HG03045 (cell line): ENCODE results near the gene ZBED4.

Experiments
- ATAC-seq: cut with Tn5 transposase; IDR thresholded peaks from one replicate; pipeline ENCODE4 v1.9.1; 2021; ENCODE audit warnings: mild to moderate bottlenecking, moderate library complexity; ENCODE audit not compliant: unreplicated experiment

ZBED4 gene

DNA sequence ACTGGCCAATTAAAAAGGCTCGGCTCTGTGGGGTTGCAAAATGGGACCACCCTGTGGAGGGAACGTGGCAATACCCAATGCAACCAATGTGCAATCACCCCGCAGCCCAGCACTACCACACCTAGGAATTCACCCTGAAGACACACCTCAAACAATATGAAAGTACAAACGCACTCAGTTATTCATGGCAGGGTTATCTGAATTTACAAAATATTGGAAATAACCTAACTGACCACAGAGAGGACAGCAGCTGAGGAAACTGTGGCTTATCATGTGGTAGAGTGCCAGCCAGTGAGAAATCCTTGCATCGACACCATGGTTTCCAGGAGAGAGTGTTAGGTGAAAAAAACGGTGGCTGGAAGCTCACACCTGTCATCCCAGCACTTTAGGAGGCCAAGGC, 45.9 kb downstream of the ZBED4 start:
- no peak for ATAC-seq

DNA sequence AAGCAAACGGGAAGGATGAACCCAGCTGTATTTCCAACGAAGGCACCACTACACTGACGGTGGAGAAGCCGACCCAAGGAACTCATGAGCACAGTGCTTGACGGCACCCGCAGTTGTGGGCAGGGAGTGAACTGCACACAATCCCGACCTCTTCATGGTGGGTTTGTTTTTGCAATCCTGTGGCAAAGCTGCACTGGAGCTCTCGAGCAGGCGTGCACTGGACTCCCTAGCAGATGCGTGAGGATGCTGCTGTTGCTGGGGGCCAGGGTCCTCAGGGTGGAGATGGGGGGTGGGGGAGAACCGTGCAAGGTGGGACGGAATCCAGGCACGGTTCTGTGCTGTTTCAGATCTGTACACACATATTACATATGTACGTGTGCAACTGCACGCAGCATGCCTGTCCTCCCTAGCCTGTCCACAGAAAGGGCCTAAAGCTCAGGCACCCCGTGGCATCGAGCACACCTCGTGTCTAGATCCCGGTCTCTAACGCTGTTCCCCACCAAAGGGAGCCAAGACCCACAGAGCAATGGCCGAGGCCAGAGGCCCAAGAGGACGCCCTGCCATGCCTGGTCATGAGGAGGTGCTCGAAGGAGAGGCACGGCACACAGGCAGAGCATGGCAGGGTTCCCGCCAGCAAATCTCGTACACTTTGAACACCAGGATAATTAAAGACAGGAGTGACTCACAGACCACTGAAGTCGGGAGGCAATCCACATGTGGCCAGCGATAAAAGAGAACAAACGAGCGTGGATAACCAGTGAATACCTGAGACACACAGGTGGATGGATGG, 47.0 kb downstream of the ZBED4 start:
- ATAC-seq = no peak

DNA sequence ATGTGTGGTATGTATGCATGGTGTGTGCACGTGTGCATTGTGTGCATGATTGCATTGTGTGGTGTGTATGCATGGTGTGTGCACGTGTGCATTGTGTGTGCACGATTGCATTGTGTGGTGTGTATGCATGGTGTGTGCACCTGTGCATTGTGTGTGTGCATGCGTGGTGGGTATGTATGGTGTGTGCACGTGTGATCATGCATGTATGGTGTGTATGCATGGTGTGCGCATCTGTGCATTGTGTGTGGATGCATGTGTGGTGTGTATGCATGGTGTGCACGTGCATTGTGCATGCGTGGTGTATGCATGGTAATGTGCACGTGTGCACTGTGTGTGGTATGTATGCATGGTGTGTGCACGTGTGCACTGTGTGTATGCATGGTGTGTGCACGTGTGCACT, 47.8 kb downstream of the ZBED4 start:
- ATAC-seq = no peak

DNA sequence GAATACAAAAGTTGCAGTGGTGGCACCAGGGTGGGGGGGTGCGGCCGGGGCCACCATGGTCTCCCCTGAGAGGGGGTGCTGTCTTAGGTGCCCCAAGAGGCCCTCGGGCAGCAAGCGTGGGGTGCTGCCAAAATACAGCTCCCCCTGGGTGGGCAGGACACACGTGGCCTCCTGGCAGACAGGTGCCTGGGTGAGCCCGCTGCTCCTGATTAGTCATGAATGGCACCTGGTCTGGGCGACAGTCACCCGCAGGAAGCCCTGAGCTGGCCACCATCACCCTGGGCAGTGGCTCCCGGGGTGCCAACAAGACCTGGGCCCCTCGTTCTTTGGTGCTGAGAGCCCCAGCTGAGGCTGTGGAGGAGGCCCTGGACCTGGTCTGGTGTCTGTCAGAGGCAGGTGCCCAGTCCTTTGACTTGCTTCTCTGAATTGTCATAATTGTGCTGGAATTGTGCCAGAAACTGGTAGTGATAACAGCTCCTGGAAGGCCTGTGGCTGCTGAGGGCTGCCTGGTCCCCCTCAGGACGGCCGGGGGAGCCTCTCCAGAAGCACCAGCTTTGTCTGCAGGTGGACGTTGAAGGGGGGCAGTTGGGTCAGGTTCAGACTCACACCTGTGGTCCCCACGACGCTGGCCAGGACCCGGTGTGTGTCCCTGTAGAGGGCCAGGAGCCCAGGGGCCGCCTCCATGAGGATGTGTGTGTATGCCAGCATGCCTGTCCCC, 49.8 kb downstream of the ZBED4 start:
- no peak for ATAC-seq

DNA sequence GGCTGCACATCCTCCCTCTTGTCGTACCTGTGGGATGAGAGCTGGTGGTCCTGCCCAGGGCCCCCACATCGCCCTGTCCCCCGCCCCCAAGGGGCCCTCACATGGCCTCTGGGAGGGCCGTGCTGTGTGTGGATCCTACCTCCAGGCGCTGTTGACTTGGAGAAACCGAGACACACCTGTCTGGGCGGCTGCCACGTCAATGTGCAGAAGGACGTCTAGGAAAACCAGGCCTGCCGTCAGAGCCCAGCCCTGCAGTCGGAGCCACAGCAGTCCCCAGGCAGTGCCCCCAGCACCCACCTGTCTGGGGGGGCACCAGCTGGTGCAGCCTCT, 50.4 kb downstream of the ZBED4 start:
- ATAC-seq = no peak

DNA sequence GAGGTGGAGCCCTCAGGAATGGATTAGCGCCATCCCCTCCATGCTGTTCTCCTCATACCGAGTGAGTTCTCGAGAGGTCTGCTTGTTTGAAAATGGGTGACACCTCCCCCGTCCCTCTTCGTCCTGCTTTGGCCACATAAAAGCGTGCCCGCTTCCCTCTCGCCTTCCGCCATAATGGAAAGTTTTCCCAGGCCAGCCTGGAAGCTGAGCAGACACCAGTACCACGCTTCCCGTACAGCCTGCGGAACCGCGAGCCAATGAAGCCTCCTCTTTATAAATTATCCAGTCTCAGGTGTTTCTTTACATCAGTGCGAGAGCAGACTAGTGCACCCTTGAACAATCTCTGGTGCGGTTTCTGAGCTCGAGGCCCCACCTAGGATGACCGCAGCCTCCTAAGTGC, 51.8 kb downstream of the ZBED4 start:
- no peak for ATAC-seq

DNA sequence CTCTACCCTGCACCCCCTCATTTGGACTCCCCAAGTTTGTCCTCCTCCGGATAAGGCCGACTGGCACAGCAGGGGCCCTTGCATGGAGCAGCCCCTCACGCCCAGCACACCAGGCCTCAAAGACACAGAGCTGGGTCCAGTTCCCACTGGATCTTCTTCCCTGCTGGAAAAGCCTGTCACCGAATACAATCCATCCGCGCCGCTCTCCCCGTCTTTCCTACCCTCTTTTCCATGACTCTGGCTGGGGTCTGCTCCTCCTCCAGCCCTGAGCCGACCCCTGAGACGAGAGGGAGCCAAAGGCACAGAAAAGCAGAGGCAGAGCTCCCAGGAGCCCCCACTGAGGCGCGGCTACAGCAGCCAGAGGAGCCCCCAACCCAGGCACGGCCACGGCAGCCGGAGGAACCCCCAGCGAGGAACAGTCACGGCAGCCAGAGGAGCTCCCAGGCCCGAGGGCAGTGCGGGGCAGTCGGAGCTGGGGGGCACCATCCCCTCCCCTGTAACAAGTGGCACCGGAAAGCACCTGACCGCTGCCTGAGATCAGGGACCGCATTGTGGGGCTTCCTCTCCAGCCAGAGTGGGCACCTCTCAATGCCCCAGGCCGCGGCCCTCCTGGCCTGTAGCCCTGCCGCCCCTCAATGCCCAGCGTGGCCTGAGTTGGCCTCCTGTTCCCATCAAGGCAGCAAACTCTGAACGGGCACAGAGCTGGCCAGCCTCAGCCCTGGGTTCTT, 52.6 kb downstream of the ZBED4 start:
- ATAC-seq = no peak

DNA sequence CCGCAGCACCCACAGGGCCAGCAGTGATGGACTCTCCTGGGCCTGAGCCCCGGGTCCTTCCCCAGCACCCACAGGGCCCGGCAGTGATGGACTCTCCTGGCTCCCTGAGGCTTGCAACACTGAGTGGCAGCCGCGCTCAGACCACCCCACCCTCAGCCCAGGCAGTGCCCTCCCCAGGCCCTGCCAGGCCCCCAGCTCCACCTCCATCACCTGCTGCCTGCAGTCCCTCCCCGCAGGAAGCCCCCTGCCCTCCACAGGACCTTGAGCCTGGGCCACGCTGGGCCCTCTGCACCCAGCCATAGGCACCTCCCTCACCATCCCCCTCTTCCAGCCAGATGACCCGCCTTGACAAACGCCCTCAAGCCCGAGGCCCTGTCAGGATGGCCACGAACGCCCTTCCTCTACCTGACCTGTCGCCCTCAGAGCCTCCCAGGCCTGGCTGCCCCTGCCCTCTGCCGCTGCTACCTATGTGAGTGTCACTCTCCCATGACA, 53.2 kb downstream of the ZBED4 start:
- no peak for ATAC-seq

DNA sequence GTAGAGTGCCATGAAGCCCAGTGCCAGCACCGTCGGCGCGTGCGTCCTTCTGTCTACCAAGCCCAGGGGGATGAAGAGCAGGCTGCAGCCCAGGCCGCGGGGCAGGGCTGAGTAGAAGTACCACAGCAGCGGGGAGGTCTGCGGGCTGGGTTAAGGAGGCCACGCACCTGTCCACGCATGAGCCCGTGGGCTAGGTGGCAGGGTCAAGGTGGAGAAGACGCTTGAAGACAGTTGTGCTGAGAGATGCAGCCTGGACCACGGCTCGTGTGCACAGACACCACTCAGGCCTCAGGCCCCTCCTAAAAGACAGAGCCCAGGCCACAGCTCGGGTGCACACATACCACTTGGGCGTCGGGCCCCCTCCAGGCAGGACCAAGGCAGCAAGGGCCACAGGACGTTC, 54.2 kb downstream of the ZBED4 start:
- no peak for ATAC-seq

DNA sequence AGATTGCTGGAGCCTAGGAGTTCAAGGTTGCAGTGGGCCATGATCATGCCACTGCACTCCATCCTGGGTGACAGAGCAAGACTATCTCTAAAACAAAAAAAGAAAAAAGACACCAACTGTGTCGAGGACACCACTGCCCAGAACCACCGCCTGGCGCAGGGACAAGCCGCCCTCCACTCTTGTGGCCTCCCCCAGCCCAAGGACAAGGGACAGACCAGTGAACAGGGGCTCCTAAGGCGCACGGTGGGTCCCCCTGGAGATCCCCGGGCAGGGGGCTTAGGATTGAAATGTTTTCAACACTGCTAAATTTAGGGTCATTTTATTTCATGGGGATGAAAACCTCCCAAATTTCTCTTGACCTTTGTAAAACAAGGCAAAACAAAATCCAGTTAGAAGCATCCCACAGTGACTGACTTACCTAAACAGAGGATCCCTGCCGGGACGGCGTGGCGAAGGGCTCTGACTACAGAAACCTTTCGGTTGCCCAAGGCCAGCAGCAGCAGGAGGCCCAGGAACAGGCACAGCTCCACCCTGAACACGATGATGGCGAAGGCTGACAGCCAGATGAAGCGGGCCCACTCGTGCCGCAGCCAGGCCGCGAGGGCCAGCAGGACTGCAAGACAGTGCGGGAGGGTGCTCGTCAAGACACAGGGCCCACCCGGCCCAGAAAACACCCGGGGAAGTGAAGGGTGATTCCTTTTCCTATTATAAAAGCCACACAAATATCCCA, 56.0 kb downstream of the ZBED4 start:
- ATAC-seq = no peak

DNA sequence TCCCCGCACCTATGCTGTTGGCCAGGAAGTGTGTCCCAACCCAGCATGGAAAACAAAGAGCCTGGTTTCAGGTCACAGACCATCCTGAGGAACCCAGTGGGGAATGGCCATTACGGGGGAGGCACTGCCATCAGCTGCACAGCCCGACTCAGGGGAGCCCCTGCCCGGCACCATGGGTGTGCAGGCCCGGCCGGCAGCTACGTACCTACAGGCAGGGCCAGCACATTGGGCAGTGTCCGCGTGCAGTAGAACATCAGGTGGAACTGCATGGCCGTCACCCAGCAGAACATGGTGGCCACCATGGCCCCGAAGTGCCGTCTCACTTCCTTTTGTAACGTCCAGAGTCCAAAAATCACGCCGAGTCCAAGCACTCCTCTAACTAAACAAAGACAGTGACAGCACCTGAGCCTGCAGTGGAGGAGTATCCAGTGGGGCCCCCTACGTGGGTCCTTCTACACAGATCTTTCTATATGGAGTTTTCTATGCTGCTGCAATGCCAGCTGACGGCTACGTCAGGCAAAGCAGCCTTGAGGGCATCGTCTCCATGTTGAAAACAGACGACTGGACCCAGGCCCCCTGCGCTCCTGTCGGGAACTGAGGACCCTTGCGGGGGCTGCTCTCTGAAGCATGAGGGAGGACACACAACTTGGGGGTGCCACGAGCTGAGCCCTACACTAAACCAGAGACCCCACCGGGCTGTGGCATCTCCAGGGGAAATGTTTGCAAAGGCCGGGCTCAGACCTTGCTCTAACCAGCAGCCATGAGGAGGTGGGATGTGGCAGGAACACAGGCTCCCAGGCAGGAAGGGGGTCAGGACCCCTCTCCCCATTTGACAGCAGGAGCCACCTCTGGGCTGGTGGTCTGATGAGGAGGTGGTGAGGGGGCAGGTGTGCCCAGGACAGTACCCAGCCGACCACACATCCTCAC, 56.8 kb downstream of the ZBED4 start:
- no peak for ATAC-seq

DNA sequence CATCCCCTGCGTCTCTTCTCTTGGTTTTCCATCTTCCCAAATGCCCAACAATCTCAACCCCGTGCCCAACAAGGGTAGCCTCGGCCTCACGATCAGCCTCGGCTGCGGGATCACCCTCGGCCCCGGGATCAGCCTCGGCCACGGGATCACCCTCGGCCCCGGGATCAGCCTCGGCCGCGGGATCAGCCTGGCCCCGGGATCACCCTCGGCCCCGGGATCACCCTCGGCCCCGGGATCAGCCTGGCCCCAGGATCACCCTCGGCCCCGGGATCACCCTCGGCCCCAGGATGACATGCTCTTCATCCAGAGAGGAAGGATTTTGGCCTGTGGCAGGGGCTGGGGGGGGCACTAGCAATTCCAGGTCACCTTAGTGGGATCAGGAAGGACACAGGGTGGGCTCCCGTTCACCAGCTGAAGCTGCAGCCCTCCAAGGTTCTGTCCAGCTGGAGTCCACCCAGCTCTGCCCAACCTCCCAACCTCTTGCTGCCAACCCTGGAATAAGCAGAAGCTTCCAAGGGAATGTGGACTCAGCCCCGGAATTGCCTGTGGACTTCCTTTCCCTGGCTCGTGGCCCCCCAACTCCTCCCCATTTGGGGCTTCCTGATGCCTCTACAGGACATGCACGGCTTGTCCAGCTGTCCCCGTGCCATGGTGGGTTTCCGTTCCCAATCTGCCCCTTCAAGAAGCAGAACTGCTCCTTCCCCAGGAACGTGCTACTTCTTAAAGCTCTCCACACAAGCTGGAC, 58.4 kb downstream of the ZBED4 start:
- no peak for ATAC-seq

DNA sequence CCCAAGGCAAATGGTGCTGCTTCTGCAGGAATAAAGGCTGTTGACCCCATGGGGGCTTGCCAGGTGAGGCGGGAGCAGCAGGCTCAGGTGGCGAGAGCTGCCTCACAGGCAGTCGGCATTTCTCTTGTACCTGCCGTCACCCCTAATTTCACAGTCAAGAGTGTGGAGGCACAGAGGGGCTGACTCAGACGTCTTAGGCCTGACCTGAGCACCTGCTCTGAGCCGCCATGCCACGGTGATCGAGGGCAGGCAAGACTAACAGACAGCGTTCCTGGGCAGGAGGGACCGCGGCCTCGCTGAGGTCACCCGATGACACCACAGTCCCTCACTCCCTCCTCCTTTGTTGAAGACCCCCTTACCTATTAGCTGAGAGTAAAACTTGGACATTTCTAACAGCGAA, 59.4 kb downstream of the ZBED4 start:
- ATAC-seq = no peak

DNA sequence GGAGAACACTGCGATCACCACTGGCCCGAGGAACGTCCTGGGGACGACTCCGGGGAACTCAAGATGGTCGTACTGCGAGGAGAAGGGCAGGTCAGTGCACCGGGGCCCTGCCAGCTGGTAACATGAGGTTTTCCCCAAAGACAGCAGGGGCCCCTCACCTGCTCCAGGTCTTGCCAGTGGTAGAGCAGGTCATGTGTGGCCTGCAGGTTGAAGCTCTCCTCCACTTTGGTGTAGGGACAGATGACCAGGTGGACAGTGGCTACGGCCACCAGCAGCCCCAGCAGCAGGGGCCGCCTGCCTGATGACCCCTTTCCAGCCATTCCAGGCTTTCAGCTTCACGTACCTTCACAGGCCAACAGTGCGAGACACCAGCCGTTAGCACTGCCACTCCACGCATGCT, 59.8 kb downstream of the ZBED4 start:
- ATAC-seq = no peak

DNA sequence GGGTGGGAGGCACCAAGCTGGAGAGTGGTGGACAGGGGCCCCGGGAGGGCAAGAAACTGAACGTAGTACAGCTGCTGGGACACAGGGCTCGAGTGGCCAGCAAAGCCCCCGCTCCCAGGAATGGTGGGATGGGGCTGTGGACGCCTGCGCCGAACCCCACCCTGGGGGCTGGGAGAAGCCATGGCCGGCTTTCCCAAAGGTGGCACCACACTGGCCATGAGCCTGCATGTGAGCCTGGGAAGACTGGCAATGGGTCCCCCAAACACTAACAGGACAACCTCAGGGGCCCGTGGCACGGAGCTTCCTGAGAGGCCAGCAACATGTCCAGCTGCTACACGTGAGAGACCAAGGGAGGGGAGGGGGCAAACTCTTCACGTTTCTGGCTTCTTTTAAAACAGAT, 60.6 kb downstream of the ZBED4 start:
- no peak for ATAC-seq

DNA sequence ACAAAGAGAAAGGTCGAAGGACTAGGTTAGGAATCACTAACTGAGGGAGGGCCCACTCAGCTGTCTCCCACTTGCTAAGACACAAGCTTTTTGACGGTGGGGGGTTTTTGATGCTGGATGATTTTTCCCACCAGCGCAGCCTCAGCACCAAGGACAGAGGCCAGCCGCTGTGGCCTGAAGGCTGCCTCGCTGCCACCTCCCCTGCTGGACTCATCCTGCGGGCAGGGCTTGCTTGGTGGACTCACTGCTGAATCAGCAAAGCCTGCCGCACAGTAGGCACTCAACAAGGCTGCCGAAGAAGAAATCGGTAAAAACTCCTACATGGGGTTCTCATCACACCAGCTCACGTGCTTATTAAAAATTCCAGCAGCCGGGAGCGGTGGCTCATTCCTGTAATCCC, 62.0 kb downstream of the ZBED4 start:
- no peak for ATAC-seq

DNA sequence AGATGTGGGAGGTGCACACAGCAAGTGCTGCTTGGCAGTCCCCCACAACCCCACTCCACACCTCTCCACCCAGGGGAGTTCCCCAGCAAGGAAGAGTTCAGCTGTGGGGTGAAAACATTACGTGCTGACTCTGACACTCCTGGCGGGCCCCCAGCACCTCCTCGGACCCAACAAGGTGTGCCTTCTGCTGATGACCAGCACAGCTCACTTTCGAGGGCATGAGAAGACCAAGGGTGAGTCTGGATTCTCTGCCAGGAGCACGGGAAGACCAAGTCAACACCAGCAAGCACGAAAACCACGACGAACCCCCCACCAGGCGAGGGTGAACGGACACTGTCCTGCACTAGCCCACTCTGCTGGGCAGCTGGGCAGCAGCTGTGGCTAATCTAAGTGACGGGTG, 63.2 kb downstream of the ZBED4 start:
- no peak for ATAC-seq

DNA sequence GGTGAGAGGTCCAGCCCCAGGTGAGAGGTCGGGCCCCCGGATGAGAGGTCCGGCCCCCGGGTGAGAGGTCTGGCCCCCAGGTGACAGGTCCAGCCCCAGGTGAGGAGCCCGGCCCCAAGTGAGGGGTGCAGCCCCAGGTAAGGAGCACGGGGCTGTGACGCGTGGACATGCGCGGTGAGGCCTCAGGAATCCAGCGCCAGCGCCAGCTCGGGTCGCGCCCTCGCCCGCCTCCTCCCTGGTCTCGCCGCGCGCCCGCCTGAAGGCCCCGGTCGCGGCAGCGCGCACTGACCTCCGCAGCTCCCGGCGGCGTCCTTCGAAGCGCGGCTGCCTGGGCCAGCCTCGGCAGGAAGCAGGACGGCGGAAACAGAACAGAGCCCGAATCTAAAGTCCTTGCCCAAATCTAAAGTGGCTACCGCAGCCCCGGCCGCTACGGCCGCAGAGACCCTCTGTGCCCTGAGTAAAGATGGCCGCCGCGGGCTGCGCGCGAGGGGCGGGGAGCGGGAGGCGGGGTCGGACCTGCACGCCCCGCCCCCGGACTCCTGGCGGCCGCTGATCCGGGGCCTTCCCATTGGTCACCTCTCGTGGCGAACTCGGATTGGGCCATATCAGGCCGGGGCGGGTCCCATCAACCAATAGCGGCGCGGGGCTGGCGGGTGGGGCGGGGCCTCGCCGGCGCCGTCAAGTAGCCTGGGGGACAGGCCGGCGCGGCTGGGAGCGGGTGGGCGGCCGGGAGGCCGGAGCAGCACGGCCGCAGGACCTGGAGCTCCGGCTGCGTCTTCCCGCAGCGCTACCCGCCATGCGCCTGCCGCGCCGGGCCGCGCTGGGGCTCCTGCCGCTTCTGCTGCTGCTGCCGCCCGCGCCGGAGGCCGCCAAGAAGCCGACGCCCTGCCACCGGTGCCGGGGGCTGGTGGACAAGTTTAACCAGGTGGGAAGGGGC, 64.6 kb downstream of the ZBED4 start, which contains the start of the genes ALG12 and CRELD2:
TSS of gene ALG12 (minus strand) at position 465 of the 937 bp plus-strand sequence. CDS start 4,673 bp downstream, outside the sequence.
TSS of gene CRELD2 (plus strand) at position 661 of the 937 bp plus-strand sequence. CDS start at position 797, 136 bp downstream.
- ATAC-seq = peak; percentile 83
